Tibial nerve (tissue), 4 donors: ENCODE measurements around the gene TNFRSF18. TPM values are rescaled to one million over a fixed set of nuclear protein-coding genes. Genes with fewer than 3 reads are reported as not detected.
"Not testable (repeated sequence)": the region's sequence is repeated elsewhere in the genome, so short reads cannot be mapped to it uniquely, and the experiment has no call there.

Experiments
- DNase-seq, 2 donors: peaks; one replicate each; pipeline ENCODE4 v3.0.0-alpha.2; 2019; ENCODE audit warnings: low spot score in 2 of 2
- H3K27ac ChIP-seq, 4 donors: fragments of 200-600 bp; sonication (generic) in 3 of 4; one replicate each; pipeline ENCODE4 v1.5.1; 2017 to 2019; ENCODE audit warnings: mild to moderate bottlenecking in 1 of 4
- H3K27me3 ChIP-seq, 2 donors: fragments of 200-600 bp; sonication (generic) in 1 of 2; one replicate each; pipeline versions ENCODE4 v1.5.1 to v1.6.0; 2017 to 2019
- H3K36me3 ChIP-seq, 3 donors: fragments of 200-600 bp; sonication (generic); one replicate each; pipeline ENCODE4 v1.5.1; 2018 to 2019
- H3K4me1 ChIP-seq, 4 donors: fragments of 200-600 bp; sonication (generic) in 3 of 4; one replicate each; pipeline ENCODE4 v1.5.1; 2017 to 2019
- H3K4me3 ChIP-seq, 4 donors: fragments of 200-600 bp; sonication (generic) in 3 of 4; one replicate each; pipeline ENCODE4 v1.5.1; 2017 to 2019; ENCODE audit warnings: mild to moderate bottlenecking in 1 of 4, moderate library complexity in 1 of 4
- H3K9me3 ChIP-seq, 4 donors: fragments of 200-600 bp; sonication (generic) in 3 of 4; one replicate each; pipeline ENCODE4 v1.5.1; 2017 to 2019
- EP300 ChIP-seq, 2 donors: sonication (generic); formaldehyde crosslinking; IDR thresholded peaks; one replicate each; pipeline ENCODE4 v1.6.1; 2017; ENCODE audit warnings: antibody characterized with exemption in 2 of 2, mild to moderate bottlenecking in 1 of 2
- POLR2A ChIP-seq, 2 donors: fragments of 450-650 bp; IDR thresholded peaks; one replicate each; pipeline ENCODE4 v1.6.1; 2017; ENCODE audit warnings: antibody characterized with exemption in 2 of 2, mild to moderate bottlenecking in 2 of 2, moderate library complexity in 2 of 2
- WGBS, 2 donors: methylation state at CpG; one replicate each; pipeline ENCODE4 v1.1.5; 2018; 5-methylcytosine and 5-hydroxymethylcytosine counted together
- total RNA-seq, 4 donors: library from RNA; depleted of rRNA; stranded (reverse); fragments of >200 nt; gene quantifications; one replicate each; pipeline ENCODE4 v1.1.0, GENCODE V29; 2016
- TF ChIP-seq, protein P1 (sequence below), 5 experiments: fragments of 200-600 bp in 3 of 5; fragments of 450-650 bp in 2 of 5; sonication (generic) in 3 of 5; IDR thresholded peaks; one replicate each; pipeline ENCODE4 v1.5.1; 2016 to 2019; ENCODE audit warnings: antibody characterized with exemption in 5 of 5, mild to moderate bottlenecking in 3 of 5, moderate library complexity in 2 of 5

Gene TNFRSF18
- total RNA-seq, 4 donors from 2014 or later, result 0.44 TPM; not detected in 3

DNA sequence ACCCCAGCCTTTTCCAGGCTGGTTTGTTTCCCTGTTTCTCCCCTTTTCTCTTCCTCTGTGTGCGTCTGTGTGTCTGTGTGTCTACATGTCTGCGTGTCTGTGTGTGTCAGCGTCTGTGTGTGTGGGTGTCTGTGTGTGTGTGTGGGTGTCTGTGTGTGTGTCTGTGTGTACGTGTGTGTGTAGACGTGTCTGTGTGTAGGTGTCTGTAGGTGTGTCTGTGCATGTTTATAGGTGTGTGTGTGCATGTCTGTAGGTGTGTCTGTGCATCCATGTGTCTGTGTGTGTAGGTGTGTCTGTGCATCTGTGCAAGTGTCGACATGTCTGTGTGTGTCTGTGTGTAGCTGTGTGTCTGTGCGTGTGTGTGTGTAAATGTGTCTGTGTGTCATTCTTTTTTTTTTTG lies 29.5 kb downstream of the TNFRSF18 start:
- H3K9me3 ChIP-seq, result no peaks in the 10 kb centered on the region
- peaks cover 0 to 8% (median 0%) of the 10 kb centered on the region in 4 donors for H3K4me1 ChIP-seq
- no peak for DNase-seq
- no peak for TF ChIP-seq EP300 (IDR thresholded peaks at IDR 0.05)
- TF ChIP-seq POLR2A (IDR thresholded peaks at IDR 0.05), result no peak
- TF ChIP-seq, protein P1, sequence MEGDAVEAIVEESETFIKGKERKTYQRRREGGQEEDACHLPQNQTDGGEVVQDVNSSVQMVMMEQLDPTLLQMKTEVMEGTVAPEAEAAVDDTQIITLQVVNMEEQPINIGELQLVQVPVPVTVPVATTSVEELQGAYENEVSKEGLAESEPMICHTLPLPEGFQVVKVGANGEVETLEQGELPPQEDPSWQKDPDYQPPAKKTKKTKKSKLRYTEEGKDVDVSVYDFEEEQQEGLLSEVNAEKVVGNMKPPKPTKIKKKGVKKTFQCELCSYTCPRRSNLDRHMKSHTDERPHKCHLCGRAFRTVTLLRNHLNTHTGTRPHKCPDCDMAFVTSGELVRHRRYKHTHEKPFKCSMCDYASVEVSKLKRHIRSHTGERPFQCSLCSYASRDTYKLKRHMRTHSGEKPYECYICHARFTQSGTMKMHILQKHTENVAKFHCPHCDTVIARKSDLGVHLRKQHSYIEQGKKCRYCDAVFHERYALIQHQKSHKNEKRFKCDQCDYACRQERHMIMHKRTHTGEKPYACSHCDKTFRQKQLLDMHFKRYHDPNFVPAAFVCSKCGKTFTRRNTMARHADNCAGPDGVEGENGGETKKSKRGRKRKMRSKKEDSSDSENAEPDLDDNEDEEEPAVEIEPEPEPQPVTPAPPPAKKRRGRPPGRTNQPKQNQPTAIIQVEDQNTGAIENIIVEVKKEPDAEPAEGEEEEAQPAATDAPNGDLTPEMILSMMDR (IDR thresholded peaks at IDR 0.05), result no peak
- H3K27ac ChIP-seq, result no peak overlapping the region
- WGBS, 2 donors, result 70 to 71% methylated on average over 7 of the region's 7 CpGs
- H3K36me3 ChIP-seq, result no peaks in the 10 kb centered on the region
- peaks cover 0 to 96% of the 10 kb centered on the region in 2 donors for H3K27me3 ChIP-seq
- no peak overlapping the region for H3K4me3 ChIP-seq

DNA sequence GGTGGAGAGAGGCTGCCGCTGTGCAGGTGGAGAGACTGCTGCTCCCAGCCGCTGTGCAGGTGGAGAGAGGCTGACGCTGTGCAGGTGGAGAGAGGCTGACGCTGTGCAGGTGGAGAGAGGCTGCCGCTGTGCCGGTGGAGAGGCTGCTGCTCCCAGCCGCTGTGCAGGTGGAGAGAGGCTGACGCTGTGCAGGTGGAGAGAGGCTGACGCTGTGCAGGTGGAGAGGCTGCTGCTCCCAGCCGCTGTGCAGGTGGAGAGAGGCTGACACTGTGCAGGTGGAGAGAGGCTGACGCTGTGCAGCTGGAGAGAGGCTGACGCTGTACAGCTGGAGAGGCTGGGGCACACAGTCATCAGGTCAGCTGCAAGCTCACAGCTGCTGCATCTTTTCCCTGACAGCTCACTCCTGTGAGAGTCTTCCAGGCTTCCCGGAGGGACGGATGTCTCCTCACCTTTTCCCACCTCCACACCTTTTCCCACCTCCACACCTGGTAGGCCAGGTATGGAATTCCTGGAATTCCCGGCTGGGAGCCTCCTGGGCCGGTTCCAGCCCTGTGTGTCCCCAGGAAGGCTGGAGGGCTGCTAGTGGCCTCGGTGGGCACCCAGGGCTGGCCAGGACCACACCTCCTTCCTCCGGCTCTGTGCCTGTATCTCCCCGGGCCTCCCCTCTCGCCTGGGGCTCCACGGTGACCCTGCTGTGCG lies 30.2 kb downstream of the TNFRSF18 start:
- H3K27ac ChIP-seq, H3K4me1 ChIP-seq, H3K4me3 ChIP-seq, DNase-seq, H3K9me3 ChIP-seq, H3K36me3 ChIP-seq: not testable (repeated sequence)
- 47 to 55% methylated on average over 19 to 22 of the region's 22 CpGs for WGBS, 2 donors
- H3K27me3 ChIP-seq, result peaks cover 0 to 96% of the 10 kb centered on the region in 2 donors

DNA sequence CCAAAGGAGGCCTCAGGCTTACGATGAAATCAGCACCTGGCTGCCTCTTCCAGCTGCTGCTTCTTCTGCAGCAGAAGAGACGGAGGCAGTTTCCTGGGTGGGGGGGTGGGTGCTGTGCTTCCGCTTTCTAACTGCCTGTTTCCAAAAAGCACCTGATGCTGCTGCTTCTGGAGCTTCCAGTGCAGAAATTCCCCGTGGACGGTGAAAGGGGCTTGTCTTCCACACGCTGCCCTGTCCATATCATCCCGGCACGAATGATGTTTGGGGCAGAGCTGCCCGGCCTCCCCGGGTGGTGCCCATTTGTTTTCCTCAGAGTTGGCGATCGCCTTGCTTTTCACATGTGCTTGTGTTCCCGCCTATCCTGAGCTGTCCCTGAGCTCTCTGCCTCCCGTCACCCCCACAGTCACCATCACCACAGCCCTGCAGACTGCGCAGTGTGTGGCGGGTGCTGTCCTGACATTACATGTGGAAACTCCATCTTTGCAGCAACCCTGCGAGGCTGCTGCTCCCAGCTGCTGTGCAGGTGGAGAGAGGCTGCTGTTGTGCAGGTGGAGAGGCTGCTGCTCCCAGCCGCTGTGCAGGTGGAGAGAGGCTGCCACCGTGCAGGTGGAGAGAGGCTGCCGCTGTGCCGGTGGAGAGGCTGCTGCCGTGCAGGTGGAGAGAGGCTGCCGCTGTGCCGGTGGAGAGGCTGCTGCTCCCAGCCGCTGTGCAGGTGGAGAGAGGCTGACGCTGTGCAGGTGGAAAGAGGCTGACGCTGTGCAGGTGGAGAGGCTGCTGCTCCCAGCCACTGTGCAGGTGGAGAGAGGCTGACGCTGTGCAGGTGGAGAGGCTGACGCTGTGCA lies 30.9 kb downstream of the TNFRSF18 start:
- H3K4me3 ChIP-seq, result no peak overlapping the region
- no peak overlapping the region for H3K27ac ChIP-seq
- TF ChIP-seq, protein P1 (IDR thresholded peaks at IDR 0.05), result no peak
- TF ChIP-seq EP300 (IDR thresholded peaks at IDR 0.05), result no peak
- no peak for TF ChIP-seq POLR2A (IDR thresholded peaks at IDR 0.05)
- 86 to 89% methylated on average over 23 to 29 of the region's 29 CpGs for WGBS, 2 donors
- no peaks in the 10 kb centered on the region for H3K36me3 ChIP-seq
- no peak for DNase-seq
- H3K27me3 ChIP-seq, result peaks cover 0 to 98% of the 10 kb centered on the region in 2 donors
- H3K9me3 ChIP-seq, result no peaks in the 10 kb centered on the region
- peaks cover 0 to 8% (median 0%) of the 10 kb centered on the region in 4 donors for H3K4me1 ChIP-seq

DNA sequence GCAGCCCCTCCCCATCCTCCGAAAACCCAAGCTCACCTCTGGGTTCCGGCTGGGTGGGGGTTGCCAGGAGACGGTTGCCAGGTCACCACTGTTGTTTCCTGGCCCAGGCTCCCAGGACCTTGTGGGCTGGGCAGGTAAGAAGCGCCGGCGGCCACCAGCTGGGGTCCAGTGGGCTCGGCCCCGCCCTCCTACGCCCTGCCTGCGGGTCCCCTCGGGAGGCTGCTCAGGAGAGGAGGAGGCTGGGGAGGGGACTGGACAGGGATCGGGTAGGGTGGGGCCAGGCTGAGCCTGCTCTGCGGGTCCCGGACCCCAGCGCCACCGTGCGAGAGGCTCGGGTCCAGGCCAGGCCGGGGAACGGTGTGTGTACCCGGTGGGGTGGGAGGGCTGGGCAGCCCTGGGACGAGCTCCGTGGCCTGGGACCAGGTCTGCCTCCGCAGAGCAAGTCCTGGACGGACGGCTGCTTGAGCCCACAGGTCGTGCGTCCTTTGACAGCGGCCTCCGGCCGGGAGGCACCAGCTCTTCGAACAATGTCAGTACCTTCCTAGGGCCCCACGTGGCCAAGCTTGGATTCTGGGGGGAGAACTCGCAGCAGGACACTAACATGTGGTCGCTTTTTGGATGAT lies 32.5 kb downstream of the TNFRSF18 start, which contains the start of gene TTLL10:
Gene TTLL10 (plus strand): TSS at position 88 of the 623 bp plus-strand sequence. CDS start 5,336 bp downstream, outside the sequence.
- H3K4me1 ChIP-seq, result peaks cover 0 to 8% (median 0%) of the 10 kb centered on the region in 4 donors
- H3K36me3 ChIP-seq, result no peaks in the 10 kb centered on the region
- 7 to 15% methylated on average over 14 to 34 of the region's 35 CpGs for WGBS, 2 donors
- TF ChIP-seq EP300 (IDR thresholded peaks at IDR 0.05), result no peak
- TF ChIP-seq, protein P1 (IDR thresholded peaks at IDR 0.05), result no peak
- no peak for TF ChIP-seq POLR2A (IDR thresholded peaks at IDR 0.05)
- H3K4me3 ChIP-seq, result no peak within 1 kb of the TSS
- H3K9me3 ChIP-seq, result no peaks in the 10 kb centered on the region
- peaks cover 0 to 98% of the 10 kb centered on the region in 2 donors for H3K27me3 ChIP-seq
- no peak within 1 kb of the TSS for H3K27ac ChIP-seq
- no peak for DNase-seq

DNA sequence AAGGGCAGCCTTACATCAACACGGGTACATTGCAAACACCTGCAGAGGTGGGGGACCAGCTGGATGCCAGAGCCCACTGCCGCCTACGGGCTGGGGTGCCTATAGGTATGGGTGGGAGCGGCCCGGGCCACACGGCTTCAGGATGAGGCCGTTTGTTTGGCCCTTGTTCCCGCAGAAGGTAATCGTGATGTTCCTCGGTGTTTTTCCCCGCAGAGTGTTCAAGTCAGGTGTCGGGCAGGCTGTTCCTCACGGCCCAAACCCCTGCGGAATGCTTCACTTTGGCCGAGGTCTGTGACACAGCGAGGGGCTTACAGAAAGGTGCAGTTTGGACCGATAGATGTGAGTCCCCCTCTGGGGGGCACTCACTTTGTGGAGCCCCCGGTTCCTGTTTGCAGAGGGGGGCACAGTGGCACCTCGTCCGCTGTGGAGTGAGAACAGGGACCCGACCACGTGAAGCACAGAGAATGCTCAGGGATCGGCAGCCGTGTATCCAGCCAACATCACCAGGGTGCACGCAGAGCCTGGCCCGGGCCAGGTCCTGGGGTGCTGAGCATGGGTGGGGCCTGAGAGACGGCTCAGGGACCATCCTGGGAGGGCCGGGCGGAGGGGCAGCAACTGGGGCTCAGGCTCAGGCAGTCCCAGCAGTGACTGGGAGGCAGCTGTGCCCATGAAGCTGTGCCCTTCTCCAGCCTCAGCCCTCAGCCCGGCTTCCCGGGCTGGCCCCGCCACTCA lies 33.2 kb downstream of the TNFRSF18 start:
- Histone ChIP-seq H3K9me3 (no peaks in the 10 kb centered on the region), H3K36me3 (no peaks in the 10 kb centered on the region), H3K4me1 (peaks cover 0 to 8% (median 0%) of the 10 kb centered on the region in 4 donors), H3K27ac (no peak overlapping the region), H3K4me3 (no peak overlapping the region), H3K27me3 (peaks cover 0 to 98% of the 10 kb centered on the region in 2 donors)
- TF ChIP-seq EP300 (IDR thresholded peaks at IDR 0.05) (no peak), POLR2A (IDR thresholded peaks at IDR 0.05) (no peak)
- TF ChIP-seq, protein P1 (IDR thresholded peaks at IDR 0.05), result no peak
- DNase-seq, result no peak
- WGBS, 2 donors, result 58 to 63% methylated on average over 14 to 28 of the region's 32 CpGs
